ENCODE results near the gene TMEM63A. TPM values are rescaled to one million over a fixed set of nuclear protein-coding genes. Genes with fewer than 3 reads are reported as not detected.

Gene TMEM63A
- total RNA-seq, 1 donor from 2014 or later, result 38.1 TPM

- no peak for TF ChIP-seq CTCF (IDR thresholded peaks at IDR 0.05)
- no peak for TF ChIP-seq POLR2AphosphoS5 (IDR thresholded peaks at IDR 0.05; ENCODE audit: insufficient read depth in 1 of 2, low read depth in 1 of 2)
- no peak for TF ChIP-seq POLR2A (IDR thresholded peaks at IDR 0.05)
- peaks cover 5% of the 10 kb centered on the region for H3K4me1 ChIP-seq
Observed at GRCh38 chr1:225870911-225871310, 11.3 kb downstream of the TMEM63A start.

GRCh38 chr1:225868631-225869330 is 13.4 kb downstream of the TMEM63A start:
- H3K4me1 ChIP-seq, result peaks cover 15% of the 10 kb centered on the region
- H3K36me3 ChIP-seq, result peaks cover 0 to 50% of the 10 kb centered on the region in 2 donors

More at GRCh38 chr1:225870911-225871310, 11.3 kb downstream of the TMEM63A start:
- H3K36me3 ChIP-seq, result peaks cover 0 to 47% of the 10 kb centered on the region in 2 donors
- H3K4me3 ChIP-seq, result no peak overlapping the region
- H3K27me3 ChIP-seq, result no peaks in the 10 kb centered on the region
- no peak overlapping the region for H3K27ac ChIP-seq
- H3K9me3 ChIP-seq, result no peaks in the 10 kb centered on the region
- intact Hi-C loops (cut with DNase I), result no loop called here
- no peak for DNase-seq (ENCODE audit: extremely low spot score in 2 of 2)

GRCh38 chr1:225866981-225867380 is 15.2 kb downstream of the TMEM63A start:
- Histone ChIP-seq H3K27me3 (no peaks in the 10 kb centered on the region), H3K4me3 (no peak overlapping the region), H3K36me3 (peaks cover 0 to 59% of the 10 kb centered on the region in 2 donors), H3K27ac (no peak overlapping the region), H3K9me3 (no peaks in the 10 kb centered on the region), H3K4me1 (peaks cover 26% of the 10 kb centered on the region)
- TF ChIP-seq POLR2A (IDR thresholded peaks at IDR 0.05), result no peak
- no peak for TF ChIP-seq CTCF (IDR thresholded peaks at IDR 0.05)
- no peak for TF ChIP-seq POLR2AphosphoS5 (IDR thresholded peaks at IDR 0.05; ENCODE audit: insufficient read depth in 1 of 2, low read depth in 1 of 2)
- intact Hi-C loops (cut with DNase I), result no loop called here
- DNase-seq (ENCODE audit: extremely low spot score in 2 of 2), result no peak

More at GRCh38 chr1:225868631-225869330, 13.4 kb downstream of the TMEM63A start:
- TF ChIP-seq CTCF (IDR thresholded peaks at IDR 0.05) (no peak), POLR2AphosphoS5 (IDR thresholded peaks at IDR 0.05; ENCODE audit: insufficient read depth in 1 of 2, low read depth in 1 of 2) (no peak), POLR2A (IDR thresholded peaks at IDR 0.05) (no peak)
- Histone ChIP-seq H3K4me3 (no peak overlapping the region), H3K9me3 (no peaks in the 10 kb centered on the region), H3K27me3 (no peaks in the 10 kb centered on the region), H3K27ac (no peak overlapping the region)
- DNase-seq (ENCODE audit: extremely low spot score in 2 of 2), result no peak
- intact Hi-C loops (cut with DNase I), result no loop called here

GRCh38 chr1:225866061-225866837 is 15.9 kb downstream of the TMEM63A start:
- H3K4me1 ChIP-seq, result peaks cover 26% of the 10 kb centered on the region
- H3K27me3 ChIP-seq, result no peaks in the 10 kb centered on the region
- intact Hi-C loops (cut with DNase I), result no loop called here
- H3K36me3 ChIP-seq, result peaks cover 0 to 61% of the 10 kb centered on the region in 2 donors
- peak overlapping the region; percentile 19 for H3K27ac ChIP-seq
- no peak for DNase-seq (ENCODE audit: extremely low spot score in 2 of 2)
- no peak for TF ChIP-seq POLR2A (IDR thresholded peaks at IDR 0.05)
- TF ChIP-seq POLR2AphosphoS5 (IDR thresholded peaks at IDR 0.05; ENCODE audit: insufficient read depth in 1 of 2, low read depth in 1 of 2), result no peak
- TF ChIP-seq CTCF (IDR thresholded peaks at IDR 0.05), result no peak
- H3K4me3 ChIP-seq, result no peak overlapping the region
- H3K9me3 ChIP-seq, result no peaks in the 10 kb centered on the region
